IPS DF 6.9 (cell line): ENCODE data around the gene SCART1.
"Not testable (repeated sequence)": the region's sequence is repeated elsewhere in the genome, so short reads cannot be mapped to it uniquely, and the experiment has no call there.

Experiments
- DNase-seq: peaks from one replicate; pipeline ENCODE4 v3.0.0-alpha.2; 2013; ENCODE audit warnings: low read depth, low spot score
- H3K27ac ChIP-seq: one replicate; pipeline ENCODE4 v1.5.1; 2013; ENCODE audit warnings: low read length, control low read depth
- H3K27me3 ChIP-seq: 2 replicates; pipeline ENCODE4 v1.6.1; 2013; ENCODE audit warnings: mild to moderate bottlenecking, low read length; ENCODE audit not compliant: control insufficient read depth, insufficient read depth
- H3K36me3 ChIP-seq: 2 replicates; pipeline ENCODE4 v1.6.1; 2013; ENCODE audit warnings: low read length; ENCODE audit not compliant: control insufficient read depth, insufficient read depth
- H3K4me1 ChIP-seq: 2 replicates; pipeline ENCODE4 v1.6.1; 2013; ENCODE audit warnings: low read length; ENCODE audit not compliant: control insufficient read depth, insufficient read depth
- H3K4me3 ChIP-seq: 2 replicates; pipeline ENCODE4 v1.5.1; 2013; ENCODE audit warnings: mild to moderate bottlenecking, low read length
- H3K9me3 ChIP-seq: 2 replicates; pipeline ENCODE4 v1.6.1; 2013; ENCODE audit warnings: low read length, inconsistent platforms; ENCODE audit not compliant: control insufficient read depth, insufficient read depth
- WGBS: extraction: QIAGEN DNeasy Blood & Tissue Kit; methylation state at CpG from one replicate; pipeline ENCODE4 v1.1.7; 2013; ENCODE audit warnings: mixed read lengths, missing lambda C conversion rate; ENCODE audit not compliant: insufficient read length, insufficient coverage; 5-methylcytosine and 5-hydroxymethylcytosine counted together

The SCART1 gene

GRCh38 chr10:133432789-133433188, 21.0 kb upstream of the SCART1 start:
- not testable (repeated sequence) for H3K27ac ChIP-seq, DNase-seq, H3K4me1 ChIP-seq, H3K9me3 ChIP-seq, H3K36me3 ChIP-seq, H3K27me3 ChIP-seq, H3K4me3 ChIP-seq
- WGBS: no CpG with 5 or more reads among the region's 25 CpGs

- no peak overlapping the region for H3K27ac ChIP-seq
- H3K27me3 ChIP-seq: no peaks in the 10 kb centered on the region
- H3K9me3 ChIP-seq: peaks cover 29% of the 10 kb centered on the region
- no CpG with 5 or more reads among the region's 11 CpGs for WGBS
- H3K36me3 ChIP-seq: peaks cover 3% of the 10 kb centered on the region; the same call in 1 of the 2 replicates
- no peak overlapping the region for H3K4me3 ChIP-seq
- DNase-seq: no peak
- H3K4me1 ChIP-seq: no peaks in the 10 kb centered on the region
These were observed 15.0 kb upstream of the SCART1 start for GRCh38 chr10:133438711-133439273.

- Histone ChIP-seq H3K27ac (no peak overlapping the region), H3K27me3 (no peaks in the 10 kb centered on the region), H3K9me3 (peaks cover 35% of the 10 kb centered on the region), H3K4me1 (no peaks in the 10 kb centered on the region), H3K4me3 (no peak overlapping the region), H3K36me3 (peaks cover 3% of the 10 kb centered on the region; the same call in 1 of the 2 replicates)
- WGBS: no CpG with 5 or more reads among the region's 25 CpGs
- no peak for DNase-seq
These were observed 14.0 kb upstream of the SCART1 start for GRCh38 chr10:133439517-133440461.

GRCh38 chr10:133440633-133441285, 13.0 kb upstream of the SCART1 start:
- Histone ChIP-seq H3K9me3 (peaks cover 39% of the 10 kb centered on the region), H3K4me3 (no peak overlapping the region)

GRCh38 chr10:133441356-133441755, 12.4 kb upstream of the SCART1 start:
- not testable (repeated sequence) for H3K4me1 ChIP-seq, H3K36me3 ChIP-seq, H3K27ac ChIP-seq, DNase-seq, H3K4me3 ChIP-seq, H3K27me3 ChIP-seq
- WGBS: no CpG with 5 or more reads among the region's 21 CpGs
- peaks cover 39% of the 10 kb centered on the region for H3K9me3 ChIP-seq

More at GRCh38 chr10:133440633-133441285, 13.0 kb upstream of the SCART1 start:
- Histone ChIP-seq H3K27ac (no peak overlapping the region), H3K4me1 (no peaks in the 10 kb centered on the region), H3K36me3 (peaks cover 3% of the 10 kb centered on the region; the same call in 1 of the 2 replicates), H3K27me3 (no peaks in the 10 kb centered on the region)
- no peak for DNase-seq
- no CpG with 5 or more reads among the region's 18 CpGs for WGBS

- Histone ChIP-seq H3K36me3 (peaks cover 3% of the 10 kb centered on the region; the same call in 1 of the 2 replicates), H3K27ac (no peak overlapping the region), H3K9me3 (peaks cover 39% of the 10 kb centered on the region), H3K4me3 (no peak overlapping the region), H3K27me3 (no peaks in the 10 kb centered on the region), H3K4me1 (no peaks in the 10 kb centered on the region; the same call in 1 of the 2 replicates)
- whole genome bisulfite sequencing: no CpG with 5 or more reads among the region's 12 CpGs
- no peak for DNase-seq
These were observed 12.0 kb upstream of the SCART1 start for GRCh38 chr10:133441780-133442179.

- Histone ChIP-seq H3K9me3 (peaks cover 40% of the 10 kb centered on the region), H3K36me3 (peaks cover 3% of the 10 kb centered on the region; the same call in 1 of the 2 replicates), H3K4me1 (no peaks in the 10 kb centered on the region; the same call in 1 of the 2 replicates), H3K4me3 (no peak overlapping the region), H3K27me3 (no peaks in the 10 kb centered on the region), H3K27ac (no peak overlapping the region)
- no peak for DNase-seq
- WGBS: no CpG with 5 or more reads among the region's 23 CpGs
These were observed 11.4 kb upstream of the SCART1 start for GRCh38 chr10:133442191-133442966.

GRCh38 chr10:133442967-133443924, 10.5 kb upstream of the SCART1 start:
- Histone ChIP-seq H3K4me1 (no peaks in the 10 kb centered on the region; the same call in 1 of the 2 replicates), H3K27ac (no peak overlapping the region), H3K27me3 (no peaks in the 10 kb centered on the region), H3K9me3 (peaks cover 39% of the 10 kb centered on the region), H3K36me3 (peaks cover 3% of the 10 kb centered on the region; the same call in 1 of the 2 replicates), H3K4me3 (no peak overlapping the region)
- WGBS: no CpG with 5 or more reads among the region's 16 CpGs
- DNase-seq: no peak
